HCT116 (cell line): ENCODE results near the gene NUDT16L1. TPM values are rescaled to one million over a fixed set of nuclear protein-coding genes. Genes with fewer than 3 reads are reported as not detected.

Source experiments
- ATAC-seq: fragments of 200-7000 bp; cut with Tn5 transposase; 2 replicates; pipeline ENCODE4 v1.9.1; 2020; ENCODE audit warnings: mild to moderate bottlenecking, moderate library complexity
- BruUV-seq: library from RNA; stranded (reverse); fragments of 400-500 nt; replicated peaks from 2 replicates; lab custom pipeline; 2021; lab: Mats Ljungman, UMichigan
- CTCF ChIA-PET: fragments of 300-600 bp; sonication (Branson Sonifier 250); formaldehyde crosslinking; loops from one replicate; lab custom pipeline; 2021; ENCODE audit warnings: antibody characterized with exemption; lab: Charles Lee
- POLR2A ChIA-PET: fragments of 300-600, 350-600 bp; sonication (Branson Sonifier 250); formaldehyde crosslinking; loops from one replicate; lab custom pipeline; 2021; ENCODE audit warnings: antibody characterized with exemption; lab: Charles Lee
- RAD21 ChIA-PET, 2 experiments: fragments of 300-600 bp; sonication (Branson Sonifier 250); formaldehyde crosslinking; loops; one replicate each; lab custom pipeline; 2023; ENCODE audit warnings: low total read pairs in 2 of 2; ENCODE audit not compliant: uncharacterized antibody in 2 of 2, unreplicated experiment in 2 of 2, low non-redundant PET in 1 of 2; lab: Charles Lee
- DNase-seq: peaks from one replicate; pipeline ENCODE4 v3.0.0-alpha.2; 2010; ENCODE audit warnings: low read depth, low spot score
- H2AFZ ChIP-seq: fragments of 200-600 bp; shearing (Covaris generic), sonication (generic); 2 replicates; pipeline ENCODE4 v1.6.1; 2017; ENCODE audit warnings: low read depth, mixed run types, mixed read lengths, antibody characterized with exemption, low read length; ENCODE audit not compliant: poor library complexity, severe bottlenecking
- H3K27ac ChIP-seq: 2 replicates; pipeline ENCODE4 v1.5.1; 2012; ENCODE audit warnings: low read depth, low read length
- H3K27me3 ChIP-seq: fragments of 200-600 bp; sonication (generic); 2 replicates; pipeline ENCODE4 v1.6.1; 2016; ENCODE audit warnings: mixed run types, low read length, mixed read lengths; ENCODE audit not compliant: insufficient read depth
- H3K36me3 ChIP-seq, 2 experiments: fragments of 200-500 bp in 1 of 2; fragments of 200-600 bp in 1 of 2; sonication (Bioruptor generic) in 1 of 2; sonication (generic) in 1 of 2; 2 replicates each; pipeline versions ENCODE4 v1.5.1 to v1.6.1; 2014 to 2016; ENCODE audit warnings: low read length in 2 of 2, inconsistent platforms in 1 of 2, mixed read lengths in 1 of 2, mixed run types in 1 of 2; ENCODE audit not compliant: insufficient read depth in 2 of 2, control insufficient read depth in 1 of 2
- H3K4me1 ChIP-seq, 2 experiments: fragments of 200-600 bp in 1 of 2; sonication (generic) in 1 of 2; 2 replicates each; pipeline versions ENCODE4 v1.5.1 to v1.6.1; 2012 to 2017; ENCODE audit warnings: low read length in 2 of 2, inconsistent platforms in 1 of 2, mild to moderate bottlenecking in 1 of 2, mixed read lengths in 1 of 2, mixed run types in 1 of 2, moderate library complexity in 1 of 2; ENCODE audit not compliant: insufficient read depth in 2 of 2, control insufficient read depth in 1 of 2
- H3K4me2 ChIP-seq: fragments of 200-600 bp; sonication (generic); 2 replicates; pipeline ENCODE4 v1.6.1; 2017; ENCODE audit warnings: mixed run types, low read length, mixed read lengths
- H3K4me3 ChIP-seq, 2 experiments: fragments of 200-600 bp in 1 of 2; sonication (generic) in 1 of 2; replicated peaks in 1 of 2; 2 replicates each; pipeline ENCODE4 v1.5.1; 2011 to 2016; ENCODE audit warnings: low read length in 2 of 2, control low read depth in 1 of 2, low read depth in 1 of 2, mild to moderate bottlenecking in 1 of 2, mixed read lengths in 1 of 2, mixed run types in 1 of 2
- H3K79me2 ChIP-seq: fragments of 200-600 bp; sonication (generic); 2 replicates; pipeline ENCODE4 v1.6.1; 2017; ENCODE audit warnings: mild to moderate bottlenecking, mixed run types, low read length, moderate library complexity, mixed read lengths; ENCODE audit not compliant: insufficient read depth
- H3K9ac ChIP-seq: fragments of 200-600 bp; sonication (generic); 2 replicates; pipeline ENCODE4 v1.6.1; 2016; ENCODE audit warnings: low read length, mixed read lengths
- H3K9me2 ChIP-seq: fragments of 200-600 bp; sonication (generic), shearing (Covaris generic); 2 replicates; pipeline ENCODE4 v1.6.1; 2017; ENCODE audit warnings: mixed run types, mild to moderate bottlenecking, moderate library complexity; ENCODE audit not compliant: insufficient read depth
- H3K9me3 ChIP-seq, 2 experiments: fragments of 200-500 bp in 1 of 2; fragments of 200-600 bp in 1 of 2; sonication (Bioruptor generic) in 1 of 2; sonication (generic) in 1 of 2; 2 replicates each; pipeline ENCODE4 v1.6.1; 2014 to 2017; ENCODE audit warnings: low read length in 2 of 2, mixed read lengths in 2 of 2, inconsistent platforms in 1 of 2, low read depth in 1 of 2, mild to moderate bottlenecking in 1 of 2, mixed run types in 1 of 2, moderate library complexity in 1 of 2; ENCODE audit not compliant: control insufficient read depth in 1 of 2, insufficient read depth in 1 of 2
- H4K20me1 ChIP-seq: fragments of 200-600 bp; sonication (generic), shearing (Covaris generic); 2 replicates; pipeline ENCODE4 v1.6.1; 2017; ENCODE audit warnings: mixed run types, mild to moderate bottlenecking, moderate library complexity; ENCODE audit not compliant: insufficient read depth
- CTCF ChIP-seq, 3 experiments: fragments of 200-600 bp in 1 of 3; sonication (generic) in 1 of 3; IDR thresholded peaks in 2 of 3; conservative IDR thresholded peaks in 1 of 3; 2 replicates each; pipeline ENCODE4 v1.5.1; 2012 to 2017; ENCODE audit warnings: low read depth in 2 of 3, low read length in 2 of 3, antibody characterized with exemption in 1 of 3, borderline replicate concordance in 1 of 3, control low read depth in 1 of 3, mild to moderate bottlenecking in 1 of 3, mixed read lengths in 1 of 3, mixed run types in 1 of 3, moderate library complexity in 1 of 3; ENCODE audit not compliant: insufficient read depth in 1 of 3
- EZH2 ChIP-seq: fragments of 200-600 bp; sonication (generic); IDR thresholded peaks from 2 replicates; pipeline ENCODE4 v1.6.1; 2017; ENCODE audit warnings: antibody characterized with exemption, mixed run types
- EZH2phosphoT487 ChIP-seq: fragments of 200-600 bp; IDR thresholded peaks from 2 replicates; pipeline ENCODE4 v1.6.1; 2018; ENCODE audit warnings: antibody characterized with exemption, borderline replicate concordance
- FOSL1 ChIP-seq: IDR thresholded peaks from 2 replicates; pipeline ENCODE4 v1.6.1; 2012; ENCODE audit warnings: low read depth
- JUND ChIP-seq: IDR thresholded peaks from 2 replicates; pipeline ENCODE4 v1.6.1; 2012
- MAX ChIP-seq: IDR thresholded peaks from 2 replicates; pipeline ENCODE4 v1.6.1; 2012
- POLR2AphosphoS5 ChIP-seq: IDR thresholded peaks from 2 replicates; pipeline ENCODE4 v1.6.1; 2011; ENCODE audit warnings: mild to moderate bottlenecking, low read depth, low read length, moderate library complexity
- RAD21 ChIP-seq: IDR thresholded peaks from 2 replicates; pipeline ENCODE4 v1.6.1; 2012; ENCODE audit warnings: low read depth, mild to moderate bottlenecking
- TCF7L2 ChIP-seq: IDR thresholded peaks from 2 replicates; pipeline ENCODE4 v1.7.0; 2011; ENCODE audit warnings: borderline replicate concordance, inconsistent platforms; ENCODE audit not compliant: insufficient read depth, insufficient read length; ENCODE audit errors: extremely low read depth
- ZFX ChIP-seq: fragments of 450-650 bp; IDR thresholded peaks from 2 replicates; pipeline ENCODE4 v1.6.1; 2017
- intact Hi-C: fragments of 100-400 bp; cut with micrococcal nuclease; formaldehyde crosslinking; loops from 2 replicates; pipeline ENCODE4 v1.10.0; 2022
- total RNA-seq: library from RNA; stranded (reverse); gene quantifications from one replicate; pipeline ENCODE4 v1.2.1, GENCODE V29; 2021; ENCODE audit not compliant: unreplicated experiment

NUDT16L1 gene
- total RNA-seq, 1 experiment from 2014 or later = 23.4 TPM

- no TSS peak for BruUV-seq
- Histone ChIP-seq H3K27me3 (no peaks in the 10 kb centered on the region), H3K4me2 (no peak overlapping the region)
- TF ChIP-seq MAX = no peak
- no peak for TF ChIP-seq POLR2AphosphoS5
- TF ChIP-seq EZH2 = no peak
- TF ChIP-seq CTCF (IDR thresholded peaks at IDR 0.05 in 2 of 3, conservative IDR thresholded peaks at IDR 0.05 in 1 of 3; ENCODE audit: borderline replicate concordance in 1 of 3, insufficient read depth in 1 of 3, low read depth in 2 of 3, low read length in 2 of 3) = no peak
- TF ChIP-seq TCF7L2 = no peak
- no peak for TF ChIP-seq ZFX
- no peak for TF ChIP-seq FOSL1
- TF ChIP-seq JUND = no peak
- no peak for TF ChIP-seq RAD21
- TF ChIP-seq EZH2phosphoT487 = no peak
- TF ChIP-seq, all 23 proteins: peak for 0
- CTCF ChIA-PET = no interaction called here
- RAD21 ChIA-PET = no interaction called here
- no peak overlapping the region for H2AFZ ChIP-seq
- H3K4me3 ChIP-seq = no peak overlapping the region
- ATAC-seq (no peak), DNase-seq (no peak)
- H3K4me1 ChIP-seq = peaks cover 8 to 16% of the 10 kb centered on the region in 2 experiments; a peak in 2 of 4 replicates
- no peaks in the 10 kb centered on the region for H3K9me2 ChIP-seq
- no peak overlapping the region for H3K9ac ChIP-seq
- no peaks in the 10 kb centered on the region for H4K20me1 ChIP-seq
- POLR2A ChIA-PET = no interaction called here
- peaks cover 12% of the 10 kb centered on the region in 2 experiments; a peak in 3 of 4 replicates for H3K36me3 ChIP-seq
- H3K79me2 ChIP-seq = no peaks in the 10 kb centered on the region; the same call in 1 of the 2 replicates
- no peak overlapping the region for H3K27ac ChIP-seq
- no peaks in the 10 kb centered on the region for H3K9me3 ChIP-seq
- intact Hi-C loops = no loop called here
Observed at GRCh38 chr16:4696905-4697847, 3.8 kb downstream of the NUDT16L1 start.
